Tongue (tissue), 2 donors: ENCODE data around the gene KRTAP5-10. TPM values are rescaled to one million over a fixed set of nuclear protein-coding genes. Genes with fewer than 3 reads are reported as not detected.
"Not testable (repeated sequence)": the region's sequence is repeated elsewhere in the genome, so short reads cannot be mapped to it uniquely, and the experiment has no call there.

ENCODE experiments used
- DNase-seq: peaks from one replicate; pipeline ENCODE4 v3.0.0-alpha.2; 2015
- total RNA-seq: library from RNA; depleted of rRNA; stranded (reverse); fragments of >200 nt; gene quantifications from one replicate; pipeline ENCODE4 v1.2.3, GENCODE V29; 2014

Gene KRTAP5-10
- total RNA-seq, 1 donor from 2014 or later: not detected

GRCh38 chr11:71542879-71543777 is 22.2 kb upstream of the KRTAP5-10 start:
- peak; percentile 8 for DNase-seq

- DNase-seq: peak; percentile 18
Observed at GRCh38 chr11:71543866-71544265, 21.5 kb upstream of the KRTAP5-10 start.

- no peak for DNase-seq
Observed at GRCh38 chr11:71544525-71545214, 20.7 kb upstream of the KRTAP5-10 start.

- no peak for DNase-seq
Observed at GRCh38 chr11:71545405-71545966, 19.9 kb upstream of the KRTAP5-10 start.

GRCh38 chr11:71548120-71548519 is 17.2 kb upstream of the KRTAP5-10 start, which contains the start of gene KRTAP5-9:
KRTAP5-9 (plus strand) TSS chr11:71548420; CDS start chr11:71548658, 238 bp downstream.
- DNase-seq: no peak

GRCh38 chr11:71548716-71549151 is 16.6 kb upstream of the KRTAP5-10 start:
- DNase-seq: peak; percentile 10

GRCh38 chr11:71551711-71552110 is 13.7 kb upstream of the KRTAP5-10 start:
- no peak for DNase-seq

GRCh38 chr11:71554996-71555395 is 10.4 kb upstream of the KRTAP5-10 start:
- DNase-seq: no peak

GRCh38 chr11:71555508-71555907 is 9.9 kb upstream of the KRTAP5-10 start:
- no peak for DNase-seq

- DNase-seq: no peak
Observed at GRCh38 chr11:71556018-71556417, 9.3 kb upstream of the KRTAP5-10 start.

- no peak for DNase-seq
Observed at GRCh38 chr11:71557257-71557656, 8.1 kb upstream of the KRTAP5-10 start.

GRCh38 chr11:71558996-71559395 is 6.4 kb upstream of the KRTAP5-10 start:
- no peak for DNase-seq

- DNase-seq: no peak
Observed at GRCh38 chr11:71562120-71562519, 3.2 kb upstream of the KRTAP5-10 start.

- DNase-seq: peak; percentile 33
Observed at GRCh38 chr11:71563406-71563805, 2.0 kb upstream of the KRTAP5-10 start.

GRCh38 chr11:71564430-71564829 is 933 bp upstream of the KRTAP5-10 start:
- no peak for DNase-seq

GRCh38 chr11:71566081-71566620 is 788 bp downstream of the KRTAP5-10 start:
- DNase-seq: peak; percentile 31

- not testable (repeated sequence) for DNase-seq
Observed at GRCh38 chr11:71566626-71567599, 1.6 kb downstream of the KRTAP5-10 start.

GRCh38 chr11:71567633-71568032 is 2.3 kb downstream of the KRTAP5-10 start:
- not testable (repeated sequence) for DNase-seq

- DNase-seq: peak; percentile 84
Observed at GRCh38 chr11:71568704-71569349, 3.5 kb downstream of the KRTAP5-10 start.

- not testable (repeated sequence) for DNase-seq
Observed at GRCh38 chr11:71571101-71571850, 5.9 kb downstream of the KRTAP5-10 start.
